Lower leg skin (tissue), 3 donors: ENCODE measurements around the gene CDH11.

Experiments used
- POLR2A ChIP-seq, 2 donors: fragments of 450-650 bp; IDR thresholded peaks; one replicate each; pipeline ENCODE4 v1.6.1; 2016 to 2017; ENCODE audit warnings: antibody characterized with exemption in 2 of 2, mild to moderate bottlenecking in 1 of 2, moderate library complexity in 1 of 2
- TF ChIP-seq, protein P1 (sequence below), 3 donors: fragments of 450-650 bp; IDR thresholded peaks; one replicate each; pipeline ENCODE4 v1.5.1; 2016; ENCODE audit warnings: antibody characterized with exemption in 3 of 3, mild to moderate bottlenecking in 3 of 3, moderate library complexity in 2 of 3

DNA sequence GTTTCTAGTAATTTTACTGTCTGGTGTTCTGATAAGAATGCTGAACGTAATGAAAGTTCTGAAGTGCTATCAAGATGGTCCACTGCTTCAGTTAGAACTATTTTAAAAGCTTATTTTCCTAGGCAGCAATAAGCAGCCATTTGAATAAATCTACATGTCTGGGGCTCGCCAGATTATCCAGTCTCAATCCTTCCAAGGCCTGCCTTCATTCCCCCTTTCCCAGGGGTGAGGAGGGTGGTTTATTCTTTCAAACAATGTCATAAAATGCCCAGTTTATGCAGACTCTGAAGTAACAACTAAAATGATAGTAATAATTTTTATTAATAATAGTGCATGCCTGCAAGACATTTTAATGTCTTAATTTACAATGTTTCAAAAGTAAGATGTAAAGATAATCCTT is 2.4 kb downstream of the CDH11 start:
- TF ChIP-seq, protein P1, sequence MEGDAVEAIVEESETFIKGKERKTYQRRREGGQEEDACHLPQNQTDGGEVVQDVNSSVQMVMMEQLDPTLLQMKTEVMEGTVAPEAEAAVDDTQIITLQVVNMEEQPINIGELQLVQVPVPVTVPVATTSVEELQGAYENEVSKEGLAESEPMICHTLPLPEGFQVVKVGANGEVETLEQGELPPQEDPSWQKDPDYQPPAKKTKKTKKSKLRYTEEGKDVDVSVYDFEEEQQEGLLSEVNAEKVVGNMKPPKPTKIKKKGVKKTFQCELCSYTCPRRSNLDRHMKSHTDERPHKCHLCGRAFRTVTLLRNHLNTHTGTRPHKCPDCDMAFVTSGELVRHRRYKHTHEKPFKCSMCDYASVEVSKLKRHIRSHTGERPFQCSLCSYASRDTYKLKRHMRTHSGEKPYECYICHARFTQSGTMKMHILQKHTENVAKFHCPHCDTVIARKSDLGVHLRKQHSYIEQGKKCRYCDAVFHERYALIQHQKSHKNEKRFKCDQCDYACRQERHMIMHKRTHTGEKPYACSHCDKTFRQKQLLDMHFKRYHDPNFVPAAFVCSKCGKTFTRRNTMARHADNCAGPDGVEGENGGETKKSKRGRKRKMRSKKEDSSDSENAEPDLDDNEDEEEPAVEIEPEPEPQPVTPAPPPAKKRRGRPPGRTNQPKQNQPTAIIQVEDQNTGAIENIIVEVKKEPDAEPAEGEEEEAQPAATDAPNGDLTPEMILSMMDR (IDR thresholded peaks at IDR 0.05) = no peak
- no peak for TF ChIP-seq POLR2A (IDR thresholded peaks at IDR 0.05)
